ENCODE data around the gene TTC33.

The TTC33 gene

DNA sequence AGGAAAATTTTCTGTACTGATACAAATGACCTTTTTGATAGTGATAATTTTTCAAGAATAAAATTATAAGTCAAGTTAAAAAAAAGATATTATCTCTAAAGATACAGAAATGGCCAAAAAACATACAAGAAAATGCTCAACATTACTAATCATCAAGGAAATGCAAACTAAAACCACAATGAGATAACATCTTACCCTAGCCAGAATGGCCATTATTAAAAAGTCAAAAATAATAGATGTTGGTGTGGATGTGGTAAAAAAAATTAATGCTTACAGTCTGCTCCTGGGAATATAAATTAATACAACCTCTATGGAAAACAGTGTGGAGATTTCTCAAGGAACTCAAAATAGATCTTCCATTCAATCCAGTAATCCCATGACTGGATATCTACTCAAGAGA is 99.0 kb downstream of the TTC33 start:
- no peak for TF ChIP-seq TEAD4 (IDR thresholded peaks at IDR 0.05)
- TF ChIP-seq FOXM1 (IDR thresholded peaks at IDR 0.05; ENCODE audit: borderline replicate concordance, low read depth), result no peak
- no peak for TF ChIP-seq EP300 (IDR thresholded peaks at IDR 0.05; ENCODE audit: borderline replicate concordance)
- no peak for TF ChIP-seq CREB1 (IDR thresholded peaks at IDR 0.05; ENCODE audit: low read depth)
- no peak for TF ChIP-seq TAF1 (IDR thresholded peaks at IDR 0.05; ENCODE audit: low read depth)
- no peak for TF ChIP-seq YY1 (IDR thresholded peaks at IDR 0.05; ENCODE audit: low read depth)
- no peak for TF ChIP-seq ZBTB7A (IDR thresholded peaks at IDR 0.05; ENCODE audit: low read depth)
- TF ChIP-seq, protein P1, sequence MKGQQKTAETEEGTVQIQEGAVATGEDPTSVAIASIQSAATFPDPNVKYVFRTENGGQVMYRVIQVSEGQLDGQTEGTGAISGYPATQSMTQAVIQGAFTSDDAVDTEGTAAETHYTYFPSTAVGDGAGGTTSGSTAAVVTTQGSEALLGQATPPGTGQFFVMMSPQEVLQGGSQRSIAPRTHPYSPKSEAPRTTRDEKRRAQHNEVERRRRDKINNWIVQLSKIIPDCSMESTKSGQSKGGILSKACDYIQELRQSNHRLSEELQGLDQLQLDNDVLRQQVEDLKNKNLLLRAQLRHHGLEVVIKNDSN (IDR thresholded peaks at IDR 0.05), result no peak
- TF ChIP-seq, protein P2, sequence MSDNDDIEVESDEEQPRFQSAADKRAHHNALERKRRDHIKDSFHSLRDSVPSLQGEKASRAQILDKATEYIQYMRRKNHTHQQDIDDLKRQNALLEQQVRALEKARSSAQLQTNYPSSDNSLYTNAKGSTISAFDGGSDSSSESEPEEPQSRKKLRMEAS (IDR thresholded peaks at IDR 0.05), result no peak
- TF ChIP-seq EGR1 (IDR thresholded peaks at IDR 0.05), result no peak
- no peak for TF ChIP-seq RAD21 (IDR thresholded peaks at IDR 0.05; ENCODE audit: low read depth)
- TF ChIP-seq TCF12 (IDR thresholded peaks at IDR 0.05; ENCODE audit: low read depth), result no peak
- TF ChIP-seq, protein P3, sequence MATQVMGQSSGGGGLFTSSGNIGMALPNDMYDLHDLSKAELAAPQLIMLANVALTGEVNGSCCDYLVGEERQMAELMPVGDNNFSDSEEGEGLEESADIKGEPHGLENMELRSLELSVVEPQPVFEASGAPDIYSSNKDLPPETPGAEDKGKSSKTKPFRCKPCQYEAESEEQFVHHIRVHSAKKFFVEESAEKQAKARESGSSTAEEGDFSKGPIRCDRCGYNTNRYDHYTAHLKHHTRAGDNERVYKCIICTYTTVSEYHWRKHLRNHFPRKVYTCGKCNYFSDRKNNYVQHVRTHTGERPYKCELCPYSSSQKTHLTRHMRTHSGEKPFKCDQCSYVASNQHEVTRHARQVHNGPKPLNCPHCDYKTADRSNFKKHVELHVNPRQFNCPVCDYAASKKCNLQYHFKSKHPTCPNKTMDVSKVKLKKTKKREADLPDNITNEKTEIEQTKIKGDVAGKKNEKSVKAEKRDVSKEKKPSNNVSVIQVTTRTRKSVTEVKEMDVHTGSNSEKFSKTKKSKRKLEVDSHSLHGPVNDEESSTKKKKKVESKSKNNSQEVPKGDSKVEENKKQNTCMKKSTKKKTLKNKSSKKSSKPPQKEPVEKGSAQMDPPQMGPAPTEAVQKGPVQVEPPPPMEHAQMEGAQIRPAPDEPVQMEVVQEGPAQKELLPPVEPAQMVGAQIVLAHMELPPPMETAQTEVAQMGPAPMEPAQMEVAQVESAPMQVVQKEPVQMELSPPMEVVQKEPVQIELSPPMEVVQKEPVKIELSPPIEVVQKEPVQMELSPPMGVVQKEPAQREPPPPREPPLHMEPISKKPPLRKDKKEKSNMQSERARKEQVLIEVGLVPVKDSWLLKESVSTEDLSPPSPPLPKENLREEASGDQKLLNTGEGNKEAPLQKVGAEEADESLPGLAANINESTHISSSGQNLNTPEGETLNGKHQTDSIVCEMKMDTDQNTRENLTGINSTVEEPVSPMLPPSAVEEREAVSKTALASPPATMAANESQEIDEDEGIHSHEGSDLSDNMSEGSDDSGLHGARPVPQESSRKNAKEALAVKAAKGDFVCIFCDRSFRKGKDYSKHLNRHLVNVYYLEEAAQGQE (IDR thresholded peaks at IDR 0.05; ENCODE audit: low read depth), result no peak
- no peak for TF ChIP-seq CEBPB (IDR thresholded peaks at IDR 0.05)
- TF ChIP-seq NFIC (IDR thresholded peaks at IDR 0.05), result no peak

DNA sequence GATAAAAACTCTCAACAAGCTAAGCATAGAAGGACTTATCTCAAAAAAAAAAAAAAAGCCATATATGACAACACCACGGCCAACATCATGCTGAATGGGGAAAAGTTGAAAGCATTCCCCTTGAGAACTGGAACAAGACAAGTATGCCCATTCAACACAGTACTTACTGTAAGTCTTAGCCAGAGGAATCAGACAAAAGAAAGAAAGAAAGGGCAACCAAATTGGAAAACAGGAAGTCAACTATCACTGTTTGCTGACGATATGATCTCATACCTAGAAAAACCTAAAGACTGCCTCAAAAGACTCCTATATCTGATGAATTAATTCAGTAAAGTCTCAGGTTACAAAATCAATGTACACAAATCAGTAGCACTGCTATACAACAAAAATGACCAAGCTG is 100.6 kb downstream of the TTC33 start:
- TF ChIP-seq TEAD4 (IDR thresholded peaks at IDR 0.05), result no peak
- no peak for TF ChIP-seq CREB1 (IDR thresholded peaks at IDR 0.05; ENCODE audit: low read depth)
- no peak for TF ChIP-seq EGR1 (IDR thresholded peaks at IDR 0.05)
- no peak for TF ChIP-seq NFIC (IDR thresholded peaks at IDR 0.05)
- TF ChIP-seq, protein P3 (IDR thresholded peaks at IDR 0.05; ENCODE audit: low read depth), result no peak
- TF ChIP-seq, protein P2 (IDR thresholded peaks at IDR 0.05), result no peak
- TF ChIP-seq TCF12 (IDR thresholded peaks at IDR 0.05; ENCODE audit: low read depth), result no peak
- TF ChIP-seq, protein P1 (IDR thresholded peaks at IDR 0.05), result no peak
- no peak for TF ChIP-seq YY1 (IDR thresholded peaks at IDR 0.05; ENCODE audit: low read depth)
- no peak for TF ChIP-seq FOXM1 (IDR thresholded peaks at IDR 0.05; ENCODE audit: borderline replicate concordance, low read depth)
- no peak for TF ChIP-seq CEBPB (IDR thresholded peaks at IDR 0.05)
- TF ChIP-seq TAF1 (IDR thresholded peaks at IDR 0.05; ENCODE audit: low read depth), result no peak
- no peak for TF ChIP-seq EP300 (IDR thresholded peaks at IDR 0.05; ENCODE audit: borderline replicate concordance)
- TF ChIP-seq RAD21 (IDR thresholded peaks at IDR 0.05; ENCODE audit: low read depth), result no peak
- TF ChIP-seq ZBTB7A (IDR thresholded peaks at IDR 0.05; ENCODE audit: low read depth), result no peak

DNA sequence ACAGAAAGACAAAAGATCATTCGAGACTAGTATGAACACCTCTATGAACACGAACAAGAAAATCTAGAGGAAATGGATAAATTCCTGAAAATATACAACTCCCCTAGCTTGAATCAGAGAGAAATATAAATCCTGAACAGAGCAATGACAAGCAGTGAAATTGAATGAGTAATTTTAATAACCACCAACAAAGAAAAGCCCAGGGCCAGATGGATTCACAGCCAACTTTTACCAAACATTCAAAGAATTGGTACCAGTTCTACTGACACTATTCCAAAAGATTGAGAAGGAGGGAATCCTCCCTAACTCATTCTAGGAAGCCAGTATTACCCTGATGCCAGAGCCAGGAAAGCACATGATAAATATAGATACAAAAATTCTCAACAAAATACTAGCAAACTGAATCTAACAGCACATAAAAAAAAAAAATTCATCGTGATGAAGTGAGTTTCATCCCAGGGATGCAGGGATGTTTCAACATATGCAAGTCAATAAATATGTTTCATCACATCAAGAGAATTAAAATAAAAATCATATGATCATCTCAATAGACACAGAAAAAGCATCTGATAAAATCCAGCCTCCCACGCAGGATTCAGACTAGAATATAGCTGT is 101.3 kb downstream of the TTC33 start:
- no peak for TF ChIP-seq EP300 (IDR thresholded peaks at IDR 0.05; ENCODE audit: borderline replicate concordance)
- TF ChIP-seq RAD21 (IDR thresholded peaks at IDR 0.05; ENCODE audit: low read depth), result no peak
- TF ChIP-seq TAF1 (IDR thresholded peaks at IDR 0.05; ENCODE audit: low read depth), result no peak
- no peak for TF ChIP-seq CEBPB (IDR thresholded peaks at IDR 0.05)
- TF ChIP-seq ZBTB7A (IDR thresholded peaks at IDR 0.05; ENCODE audit: low read depth), result no peak
- no peak for TF ChIP-seq TCF12 (IDR thresholded peaks at IDR 0.05; ENCODE audit: low read depth)
- no peak for TF ChIP-seq TEAD4 (IDR thresholded peaks at IDR 0.05)
- TF ChIP-seq, protein P3 (IDR thresholded peaks at IDR 0.05; ENCODE audit: low read depth), result no peak
- no peak for TF ChIP-seq EGR1 (IDR thresholded peaks at IDR 0.05)
- TF ChIP-seq FOXM1 (IDR thresholded peaks at IDR 0.05; ENCODE audit: borderline replicate concordance, low read depth), result no peak
- TF ChIP-seq, protein P1 (IDR thresholded peaks at IDR 0.05), result no peak
- TF ChIP-seq, protein P2 (IDR thresholded peaks at IDR 0.05), result no peak
- no peak for TF ChIP-seq NFIC (IDR thresholded peaks at IDR 0.05)
- TF ChIP-seq YY1 (IDR thresholded peaks at IDR 0.05; ENCODE audit: low read depth), result no peak
- TF ChIP-seq CREB1 (IDR thresholded peaks at IDR 0.05; ENCODE audit: low read depth), result no peak
